Mucosa of descending colon (tissue), 3 donors: ENCODE results near the gene C2CD3. TPM values are rescaled to one million over a fixed set of nuclear protein-coding genes. Genes with fewer than 3 reads are reported as not detected.

Experiments
- ATAC-seq: fragments of 200-7000 bp; cut with Tn5 transposase; one replicate; pipeline ENCODE4 v1.9.1; 2020; ENCODE audit warnings: mild to moderate bottlenecking, moderate library complexity
- DNase-seq, 3 donors: peaks; one replicate each; pipeline ENCODE4 v3.0.0-alpha.2; 2020
- H3K36me3 ChIP-seq: fragments of 200-600 bp; one replicate; pipeline ENCODE4 v1.8.0; 2021; ENCODE audit warnings: low read depth, mild to moderate bottlenecking
- H3K4me1 ChIP-seq: fragments of 200-600 bp; one replicate; pipeline ENCODE4 v1.8.0; 2021; ENCODE audit warnings: low read depth, mild to moderate bottlenecking
- H3K4me3 ChIP-seq: fragments of 200-600 bp; one replicate; pipeline ENCODE4 v1.8.0; 2021; ENCODE audit warnings: mild to moderate bottlenecking
- H3K9me3 ChIP-seq: fragments of 200-600 bp; one replicate; pipeline ENCODE4 v1.8.0; 2021; ENCODE audit warnings: mild to moderate bottlenecking
- CTCF ChIP-seq: fragments of 200-600 bp; IDR thresholded peaks from one replicate; pipeline ENCODE4 v1.8.0; 2022; ENCODE audit warnings: antibody characterized with exemption, mild to moderate bottlenecking
- intact Hi-C, 2 donors: fragments of 100-400 bp; cut with DNase I in 1 of 2; cut with micrococcal nuclease in 1 of 2; formaldehyde crosslinking; loops; one replicate each; pipeline versions ENCODE4 v1.11.0 to v1.11.1; 2022; cut with DNase I, micrococcal nuclease
- total RNA-seq, 3 donors: library from RNA; stranded (reverse); fragmentation: NEBNext Ultra II Directional in 2 of 3; extraction: Animal tissue kit (Norgen Biotek cat#: 25700) in 2 of 3; gene quantifications; one replicate each; pipeline versions ENCODE4 v1.2.1 to v1.2.4, GENCODE V29; 2021 to 2023
- donor health status: DM: no; HTN: no; CAD: no; lungs with moderate emphysema.
- donor health status: DM: no; HTN: no; CAD: no.
- donor health status: DM: no; HTN: yes; CAD: no.

Gene C2CD3
- total RNA-seq, 3 donors from 2014 or later: 22.3 to 37.2 (median 32.1) TPM

GRCh38 chr11:74050465-74050864 is 120.3 kb downstream of the C2CD3 start:
- DNase-seq: no peak
- ATAC-seq: no peak
- Histone ChIP-seq H3K4me1 (no peaks in the 10 kb centered on the region), H3K4me3 (no peak overlapping the region), H3K9me3 (no peaks in the 10 kb centered on the region), H3K36me3 (no peaks in the 10 kb centered on the region)
- no peak for TF ChIP-seq CTCF
- intact Hi-C loops: no loop called here

DNA sequence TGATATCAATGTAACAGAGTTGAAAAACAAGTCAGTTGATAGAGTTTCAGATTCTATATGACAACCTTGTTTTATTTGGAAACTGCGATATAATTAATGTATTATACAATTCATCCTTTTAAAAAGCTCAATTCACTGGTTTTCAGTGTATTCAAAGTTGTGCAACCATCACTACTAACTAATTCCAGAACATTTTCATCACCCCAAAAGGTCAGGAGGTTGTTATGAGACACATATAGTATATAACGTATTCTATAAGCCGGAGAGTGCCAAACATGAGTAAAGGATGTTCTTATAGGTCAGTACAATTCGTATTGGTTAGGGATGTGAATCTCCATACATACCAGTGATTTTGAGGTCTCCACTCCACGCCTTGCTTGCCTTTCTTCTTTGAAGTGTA is 121.8 kb downstream of the C2CD3 start:
- DNase-seq: no peak
- no peak for TF ChIP-seq CTCF
- no peak overlapping the region for H3K4me3 ChIP-seq
- H3K9me3 ChIP-seq: no peaks in the 10 kb centered on the region
- H3K36me3 ChIP-seq: no peaks in the 10 kb centered on the region
- no peak for ATAC-seq
- intact Hi-C loops: no loop called here
- no peaks in the 10 kb centered on the region for H3K4me1 ChIP-seq

GRCh38 chr11:74044538-74044937 is 126.3 kb downstream of the C2CD3 start:
- H3K4me3 ChIP-seq: no peak overlapping the region
- intact Hi-C loops: no loop called here
- TF ChIP-seq CTCF: no peak
- no peaks in the 10 kb centered on the region for H3K4me1 ChIP-seq
- ATAC-seq (no peak), DNase-seq (no peak)
- no peaks in the 10 kb centered on the region for H3K9me3 ChIP-seq
- H3K36me3 ChIP-seq: no peaks in the 10 kb centered on the region

DNA sequence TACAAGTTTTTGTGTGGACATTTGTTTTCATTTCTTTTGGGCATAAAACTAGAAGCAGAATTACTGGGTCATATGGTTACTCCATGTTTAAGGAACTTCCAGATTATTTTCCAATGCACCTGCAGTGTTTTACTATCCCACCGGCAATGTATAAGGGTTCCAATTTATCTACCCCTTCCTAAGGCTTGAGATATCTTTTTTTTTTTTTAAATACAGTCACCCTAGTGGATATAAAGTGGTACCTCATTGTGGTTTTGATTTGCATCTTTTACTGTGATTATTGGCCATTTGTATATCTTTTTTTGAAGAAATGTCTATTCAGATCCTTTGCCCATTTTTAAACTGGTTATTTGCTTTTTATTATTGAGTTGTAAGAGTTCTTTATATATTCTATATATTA is 127.4 kb downstream of the C2CD3 start:
- DNase-seq: no peak
- H3K4me1 ChIP-seq: no peaks in the 10 kb centered on the region
- intact Hi-C loops: no loop called here
- H3K4me3 ChIP-seq: no peak overlapping the region
- H3K9me3 ChIP-seq: no peaks in the 10 kb centered on the region
- no peak for TF ChIP-seq CTCF
- H3K36me3 ChIP-seq: no peaks in the 10 kb centered on the region
- no peak for ATAC-seq

DNA sequence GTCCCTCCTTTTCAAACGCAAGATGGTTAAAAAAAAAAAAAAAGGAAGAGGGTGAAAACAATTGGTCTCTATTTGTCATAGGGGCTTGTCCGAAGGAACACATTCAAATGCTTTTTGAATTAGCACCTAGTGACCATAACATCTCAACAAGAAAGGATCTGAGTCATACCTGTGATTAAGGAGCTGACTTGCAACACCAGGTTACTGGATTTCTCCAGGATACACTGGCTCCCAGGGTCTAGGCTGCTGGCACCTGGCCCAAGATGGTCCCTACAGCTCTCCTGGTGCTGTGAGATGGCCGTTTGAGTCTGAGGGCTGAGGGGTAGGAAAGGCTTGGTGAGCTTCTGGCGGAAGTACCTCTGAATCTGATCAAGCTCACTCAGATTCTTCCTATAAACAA is 133.5 kb downstream of the C2CD3 start:
- no peak for ATAC-seq
- H3K36me3 ChIP-seq: no peaks in the 10 kb centered on the region
- no peak for DNase-seq
- no peaks in the 10 kb centered on the region for H3K9me3 ChIP-seq
- intact Hi-C loops: no loop called here
- H3K4me1 ChIP-seq: no peaks in the 10 kb centered on the region
- H3K4me3 ChIP-seq: no peak overlapping the region
- TF ChIP-seq CTCF: no peak

DNA sequence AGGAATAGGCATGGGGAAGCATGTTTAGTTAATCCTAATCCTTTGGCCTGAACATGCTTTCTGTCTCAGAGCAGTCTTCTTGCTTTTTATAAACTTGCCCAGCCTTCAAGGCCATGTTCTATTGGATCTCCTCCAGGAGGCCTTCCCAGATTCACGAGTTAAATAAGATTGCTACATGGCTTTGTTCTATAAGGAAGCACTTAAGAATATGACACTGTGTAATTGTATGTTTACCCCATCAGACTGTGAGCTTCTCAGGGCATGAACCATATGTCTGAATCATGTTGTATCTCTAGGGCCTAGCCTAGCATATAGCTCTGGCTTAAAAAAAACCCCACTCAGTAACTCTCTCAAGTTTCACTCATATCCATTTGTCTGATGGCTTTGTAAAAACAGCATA is 135.5 kb downstream of the C2CD3 start:
- no peak for TF ChIP-seq CTCF
- Histone ChIP-seq H3K4me1 (no peaks in the 10 kb centered on the region), H3K36me3 (no peaks in the 10 kb centered on the region), H3K4me3 (no peak overlapping the region), H3K9me3 (no peaks in the 10 kb centered on the region)
- peak; percentile 88 for ATAC-seq
- peak in 1 of 3 donors; percentile 28 for DNase-seq
- intact Hi-C loops: no loop called here
